GM12872 (cell line): ENCODE results near the gene OGFOD2.

ENCODE experiments used
- TF ChIP-seq, protein P1 (sequence below): IDR thresholded peaks from 3 replicates; pipeline ENCODE4 v1.5.1; 2011; ENCODE audit warnings: low read depth, mild to moderate bottlenecking, low read length, moderate library complexity; ENCODE audit not compliant: insufficient read depth

OGFOD2 gene

DNA sequence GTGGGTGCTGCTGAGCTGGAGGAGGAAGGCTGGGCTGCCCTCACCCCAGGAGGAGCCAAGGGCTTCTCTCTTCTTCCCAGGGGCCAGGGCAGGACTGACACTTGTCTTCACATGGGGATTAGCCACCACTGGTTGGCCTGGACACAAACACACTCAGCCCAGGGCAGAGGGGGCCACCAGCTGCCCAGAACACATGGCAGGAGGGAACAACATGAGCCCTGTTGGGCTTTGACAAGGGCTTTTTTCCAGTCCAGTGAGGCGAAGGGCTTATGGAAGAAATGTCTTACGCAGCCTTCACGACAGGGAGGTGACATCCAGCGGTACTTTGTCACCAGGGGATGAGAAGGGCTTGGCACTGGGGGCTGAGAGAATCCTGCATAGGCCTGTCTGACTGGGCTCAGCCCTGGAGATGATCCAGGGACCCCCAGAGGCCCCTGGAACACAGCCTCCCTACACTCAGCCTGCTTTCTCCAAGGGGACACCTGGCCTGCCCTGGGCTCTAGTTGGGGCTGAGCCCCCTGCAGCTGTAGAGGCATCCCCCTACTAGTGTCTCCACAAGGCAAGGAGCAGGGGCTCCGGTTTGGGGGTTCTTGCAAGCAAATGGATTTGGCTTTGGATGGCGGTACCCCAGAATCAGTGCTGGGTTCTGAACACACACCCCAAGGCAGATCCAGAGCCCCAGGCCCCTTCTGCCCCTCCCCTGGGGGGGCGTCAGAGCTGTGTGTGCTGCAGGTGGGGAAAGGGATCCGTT lies 24.3 kb downstream of the OGFOD2 start:
- TF ChIP-seq, protein P1, sequence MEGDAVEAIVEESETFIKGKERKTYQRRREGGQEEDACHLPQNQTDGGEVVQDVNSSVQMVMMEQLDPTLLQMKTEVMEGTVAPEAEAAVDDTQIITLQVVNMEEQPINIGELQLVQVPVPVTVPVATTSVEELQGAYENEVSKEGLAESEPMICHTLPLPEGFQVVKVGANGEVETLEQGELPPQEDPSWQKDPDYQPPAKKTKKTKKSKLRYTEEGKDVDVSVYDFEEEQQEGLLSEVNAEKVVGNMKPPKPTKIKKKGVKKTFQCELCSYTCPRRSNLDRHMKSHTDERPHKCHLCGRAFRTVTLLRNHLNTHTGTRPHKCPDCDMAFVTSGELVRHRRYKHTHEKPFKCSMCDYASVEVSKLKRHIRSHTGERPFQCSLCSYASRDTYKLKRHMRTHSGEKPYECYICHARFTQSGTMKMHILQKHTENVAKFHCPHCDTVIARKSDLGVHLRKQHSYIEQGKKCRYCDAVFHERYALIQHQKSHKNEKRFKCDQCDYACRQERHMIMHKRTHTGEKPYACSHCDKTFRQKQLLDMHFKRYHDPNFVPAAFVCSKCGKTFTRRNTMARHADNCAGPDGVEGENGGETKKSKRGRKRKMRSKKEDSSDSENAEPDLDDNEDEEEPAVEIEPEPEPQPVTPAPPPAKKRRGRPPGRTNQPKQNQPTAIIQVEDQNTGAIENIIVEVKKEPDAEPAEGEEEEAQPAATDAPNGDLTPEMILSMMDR, result no peak

DNA sequence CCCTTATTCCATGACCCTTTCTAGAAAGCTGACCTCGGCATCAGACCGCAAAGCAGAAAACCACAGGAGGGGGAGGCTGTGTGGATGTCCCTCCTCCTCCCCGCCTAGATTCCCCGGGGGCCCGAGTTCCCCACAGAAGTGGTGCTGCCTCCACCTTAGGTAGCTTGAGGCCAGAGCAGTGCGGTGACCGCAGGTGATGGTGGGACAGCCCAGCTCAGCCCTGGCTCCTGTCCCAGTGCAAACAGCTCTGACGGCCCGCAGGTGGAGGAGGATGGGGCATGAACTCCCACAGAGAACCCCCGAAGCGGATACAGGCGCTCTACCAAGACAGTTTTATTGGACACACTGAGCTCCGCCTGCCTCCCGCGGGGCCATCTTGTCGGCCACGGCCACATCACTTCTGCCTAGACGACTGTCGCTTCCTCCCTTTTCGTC lies 25.0 kb downstream of the OGFOD2 start:
- TF ChIP-seq, protein P1, result no peak

DNA sequence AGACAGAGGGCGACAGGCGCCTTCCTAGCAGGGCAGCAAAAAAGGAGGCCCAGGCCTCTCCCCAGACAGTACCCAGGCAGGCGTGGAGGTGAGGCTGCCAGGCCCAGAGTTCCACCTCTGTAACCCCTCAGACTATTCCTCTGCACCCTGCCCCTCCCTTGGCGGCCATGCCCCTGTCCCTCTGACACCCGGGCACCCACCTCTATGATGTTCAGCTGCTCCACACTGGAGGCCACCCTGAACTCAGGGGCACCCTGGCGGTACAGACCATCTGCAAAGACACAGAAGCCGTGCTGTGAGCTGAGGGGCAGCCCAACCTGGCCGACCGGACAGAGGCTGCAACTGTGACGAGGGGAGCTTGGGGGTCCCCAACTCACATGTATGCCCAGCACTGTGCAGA lies 25.5 kb downstream of the OGFOD2 start:
- TF ChIP-seq, protein P1, result no peak

DNA sequence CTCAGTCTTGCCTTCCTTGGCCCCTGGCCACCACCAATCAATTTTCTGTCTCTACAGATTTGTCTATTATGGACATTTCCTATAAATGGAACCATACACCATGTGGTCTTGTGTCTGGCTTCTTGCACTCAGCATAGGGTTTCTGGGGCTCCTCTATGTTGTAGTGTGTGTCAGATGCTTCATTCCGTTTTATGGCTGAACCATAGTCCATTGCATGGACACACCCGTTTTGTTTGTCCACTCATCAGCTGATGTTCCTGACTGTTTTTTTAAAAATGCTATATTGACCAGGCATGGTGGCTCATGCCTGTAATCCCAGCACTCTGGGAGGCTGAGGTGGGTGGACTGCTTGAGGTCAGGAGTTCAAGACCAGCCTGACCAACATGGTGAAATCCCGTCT lies 26.4 kb downstream of the OGFOD2 start:
- TF ChIP-seq, protein P1, result no peak

DNA sequence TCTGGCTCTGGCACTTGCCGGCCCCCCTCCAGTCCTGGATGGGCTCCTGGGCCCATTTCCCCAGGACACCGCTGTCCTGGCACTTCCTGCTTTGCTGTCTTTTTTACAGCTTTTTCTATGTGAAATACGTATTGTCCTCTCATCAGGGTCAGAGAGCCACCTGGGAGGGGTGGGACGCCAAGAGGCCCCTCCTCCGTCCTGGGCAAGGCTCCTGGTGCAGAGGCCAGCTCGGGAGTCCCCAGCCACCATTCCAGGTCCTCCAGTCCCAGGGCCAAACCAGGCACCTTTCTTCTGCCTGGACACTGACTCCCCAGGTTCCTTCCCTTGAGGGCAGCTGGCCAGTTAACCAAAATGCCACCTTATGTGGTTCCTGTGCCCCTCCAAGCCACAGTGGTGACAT lies 28.2 kb downstream of the OGFOD2 start:
- TF ChIP-seq, protein P1, result no peak

DNA sequence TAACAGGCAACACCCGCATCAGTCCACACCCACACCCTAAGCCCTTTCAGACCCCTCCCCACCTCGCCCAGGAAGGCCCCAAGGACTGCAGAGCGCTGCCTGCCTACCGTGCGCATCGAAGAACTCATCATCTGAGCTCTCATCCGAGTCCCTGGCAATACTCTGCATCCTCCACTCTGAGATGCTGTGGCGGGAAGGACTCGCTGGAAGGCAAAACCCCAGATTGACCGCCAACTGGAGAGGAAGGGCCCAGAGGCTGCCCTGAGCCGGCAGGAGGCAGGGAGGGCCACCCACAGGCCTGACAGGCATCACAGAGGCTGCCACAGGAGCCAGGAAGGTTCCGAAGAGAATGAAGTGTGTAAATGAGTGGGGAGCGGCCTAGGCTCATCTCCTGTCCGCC lies 29.2 kb downstream of the OGFOD2 start:
- TF ChIP-seq, protein P1, result no peak

DNA sequence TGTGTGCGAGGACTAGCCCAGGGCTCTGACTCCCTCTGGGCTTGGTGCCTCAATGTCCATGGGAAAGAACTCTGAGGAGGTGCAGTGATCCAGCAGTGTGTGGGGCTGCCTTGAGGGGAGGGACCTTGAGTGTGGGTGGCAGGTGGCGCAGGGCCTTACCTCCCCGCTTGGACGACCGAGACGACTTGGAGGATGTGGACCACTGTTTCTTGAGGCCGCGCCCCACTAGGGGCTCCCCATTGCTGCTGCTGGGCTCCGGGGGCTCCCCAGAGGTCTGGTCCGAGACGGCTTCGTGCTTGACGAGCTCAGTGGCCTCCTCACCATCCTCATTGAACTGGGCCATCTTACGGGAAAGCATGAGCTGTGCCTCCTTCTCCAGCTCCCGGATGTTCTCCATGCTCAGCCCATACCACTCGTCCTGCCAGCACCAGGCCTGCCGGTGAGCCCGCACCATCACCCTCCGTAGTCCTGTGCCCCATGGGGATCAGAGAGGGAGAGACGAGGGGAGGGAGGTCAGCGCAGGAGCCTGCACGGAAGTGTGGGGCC lies 30.1 kb downstream of the OGFOD2 start:
- TF ChIP-seq, protein P1, result no peak
